ENCODE data around the gene GK.
"Not testable (repeated sequence)": the region's sequence is repeated elsewhere in the genome, so short reads cannot be mapped to it uniquely, and the experiment has no call there.

The GK gene

GRCh38 chrX:30653415-30654131, at the start of gene GK:
GK (plus strand) TSS chrX:30653423; CDS start chrX:30653538, 115 bp downstream.
- no peak for DNase-seq (ENCODE audit: low read depth, low spot score)

GRCh38 chrX:30607155-30607554, 46.1 kb upstream of the GK start:
- no peak for DNase-seq (ENCODE audit: low read depth, low spot score)

GRCh38 chrX:30610026-30610425, 43.2 kb upstream of the GK start:
- DNase-seq (ENCODE audit: low read depth, low spot score): no peak

GRCh38 chrX:30612250-30612655, 41.0 kb upstream of the GK start:
- DNase-seq (ENCODE audit: low read depth, low spot score): no peak

- no peak for DNase-seq (ENCODE audit: low read depth, low spot score)
Measured at GRCh38 chrX:30613721-30614120, 39.5 kb upstream of the GK start.

- DNase-seq (ENCODE audit: low read depth, low spot score): no peak
Measured at GRCh38 chrX:30615229-30615628, 38.0 kb upstream of the GK start.

- DNase-seq (ENCODE audit: low read depth, low spot score): no peak
Measured at GRCh38 chrX:30618160-30618765, 35.0 kb upstream of the GK start.

- DNase-seq (ENCODE audit: low read depth, low spot score): no peak
Measured at GRCh38 chrX:30620125-30620524, 33.1 kb upstream of the GK start.

GRCh38 chrX:30620980-30621618, 32.1 kb upstream of the GK start:
- peak; percentile 3 for DNase-seq (ENCODE audit: low read depth, low spot score)

GRCh38 chrX:30622361-30622760, 30.9 kb upstream of the GK start:
- no peak for DNase-seq (ENCODE audit: low read depth, low spot score)

- DNase-seq (ENCODE audit: low read depth, low spot score): no peak
Measured at GRCh38 chrX:30626402-30626801, 26.8 kb upstream of the GK start.

- no peak for DNase-seq (ENCODE audit: low read depth, low spot score)
Measured at GRCh38 chrX:30627818-30628652, 25.2 kb upstream of the GK start.

- not testable (repeated sequence) for DNase-seq (ENCODE audit: low read depth, low spot score)
Measured at GRCh38 chrX:30634070-30634469, 19.2 kb upstream of the GK start.

GRCh38 chrX:30635630-30636029, 17.6 kb upstream of the GK start:
- no peak for DNase-seq (ENCODE audit: low read depth, low spot score)

GRCh38 chrX:30637874-30638815, 15.1 kb upstream of the GK start:
- no peak for DNase-seq (ENCODE audit: low read depth, low spot score)

GRCh38 chrX:30639702-30640101, 13.5 kb upstream of the GK start:
- not testable (repeated sequence) for DNase-seq (ENCODE audit: low read depth, low spot score)

GRCh38 chrX:30642642-30643041, 10.6 kb upstream of the GK start:
- DNase-seq (ENCODE audit: low read depth, low spot score): no peak

GRCh38 chrX:30643313-30643821, 9.9 kb upstream of the GK start:
- no peak for DNase-seq (ENCODE audit: low read depth, low spot score)

GRCh38 chrX:30649859-30650258, 3.4 kb upstream of the GK start:
- no peak for DNase-seq (ENCODE audit: low read depth, low spot score)

GRCh38 chrX:30652527-30653414, 452 bp upstream of the GK start:
- DNase-seq (ENCODE audit: low read depth, low spot score): peak; percentile 44

All from smooth muscle cell of the brain vasculature (primary cell).